Lung (tissue), 12 donors: ENCODE measurements around the gene GPR37L1. TPM values are rescaled to one million over a fixed set of nuclear protein-coding genes. Genes with fewer than 3 reads are reported as not detected.

Source experiments
- ATAC-seq: fragments of 200-7000 bp; cut with Tn5 transposase; one replicate; pipeline ENCODE4 v1.9.1; 2020; ENCODE audit warnings: moderate number of reproducible peaks; ENCODE audit not compliant: insufficient read depth, low FRiP score
- DNase-seq, 3 donors: peaks; one replicate each; pipeline ENCODE4 v3.0.0-alpha.2; 2013 to 2017
- H3K27ac ChIP-seq, 2 donors: one replicate each; pipeline ENCODE4 v1.5.1; 2013; ENCODE audit warnings: mild to moderate bottlenecking in 2 of 2, moderate library complexity in 2 of 2, control low read depth in 1 of 2, inconsistent platforms in 1 of 2, low read depth in 1 of 2, low read length in 1 of 2
- H3K27me3 ChIP-seq, 3 donors: one replicate each; pipeline ENCODE4 v1.5.1; 2013; ENCODE audit warnings: low read length in 2 of 3; ENCODE audit not compliant: control insufficient read depth in 3 of 3, insufficient read depth in 3 of 3
- H3K36me3 ChIP-seq, 4 donors: one replicate each; pipeline ENCODE4 v1.5.1; 2013; ENCODE audit warnings: low read length in 4 of 4, mild to moderate bottlenecking in 1 of 4, moderate library complexity in 1 of 4; ENCODE audit not compliant: control insufficient read depth in 4 of 4, insufficient read depth in 4 of 4
- H3K4me1 ChIP-seq, 5 donors: one replicate each; pipeline ENCODE4 v1.5.1; 2013; ENCODE audit warnings: low read length in 5 of 5, mild to moderate bottlenecking in 2 of 5, moderate library complexity in 1 of 5; ENCODE audit not compliant: control insufficient read depth in 5 of 5, insufficient read depth in 5 of 5
- H3K4me3 ChIP-seq: one replicate; pipeline ENCODE4 v1.5.1; 2013; ENCODE audit warnings: mild to moderate bottlenecking, control low read depth, moderate library complexity
- H3K9ac ChIP-seq, 2 donors: one replicate each; pipeline ENCODE4 v1.5.1; 2013; ENCODE audit warnings: low read length in 2 of 2, control low read depth in 1 of 2; ENCODE audit not compliant: insufficient read depth in 1 of 2
- H3K9me3 ChIP-seq, 4 donors: one replicate each; pipeline ENCODE4 v1.5.1; 2013; ENCODE audit warnings: low read length in 3 of 4, mild to moderate bottlenecking in 1 of 4, moderate library complexity in 1 of 4; ENCODE audit not compliant: control insufficient read depth in 4 of 4, insufficient read depth in 3 of 4
- WGBS, 2 donors: extraction: QIAGEN DNeasy Blood & Tissue Kit; methylation state at CpG; one replicate each; pipeline ENCODE4 v1.1.7; 2013; 5-methylcytosine and 5-hydroxymethylcytosine counted together
- polyA plus RNA-seq, 2 donors: library from polyadenylated mRNA; stranded (reverse); fragments of 200-250 nt; gene quantifications; one replicate each; pipeline ENCODE4 v1.2.1, GENCODE V29; 2013
- total RNA-seq, 2 donors: library from RNA; depleted of rRNA in 1 of 2; stranded (reverse); fragments of >200 nt in 1 of 2; gene quantifications; one replicate each; pipeline ENCODE4 v1.2.1, GENCODE V29; 2014 to 2021
- TF ChIP-seq, protein P1 (sequence below): IDR thresholded peaks from 2 replicates; pipeline ENCODE4 v1.5.1; 2012; ENCODE audit warnings: mild to moderate bottlenecking; ENCODE audit errors: control extremely low read depth, extremely low read depth
- donor health status: control.
- donor health status: control.
- donor health status: Bipolar disorder and iron deficiency.
- donor health status: healthy.
- donor health status: DM: yes; HTN: yes; CAD: no.

The GPR37L1 gene
- total and polyA plus RNA-seq, 4 donors, result 0.04 to 0.09 (median 0.05) TPM; not detected in 1

DNA sequence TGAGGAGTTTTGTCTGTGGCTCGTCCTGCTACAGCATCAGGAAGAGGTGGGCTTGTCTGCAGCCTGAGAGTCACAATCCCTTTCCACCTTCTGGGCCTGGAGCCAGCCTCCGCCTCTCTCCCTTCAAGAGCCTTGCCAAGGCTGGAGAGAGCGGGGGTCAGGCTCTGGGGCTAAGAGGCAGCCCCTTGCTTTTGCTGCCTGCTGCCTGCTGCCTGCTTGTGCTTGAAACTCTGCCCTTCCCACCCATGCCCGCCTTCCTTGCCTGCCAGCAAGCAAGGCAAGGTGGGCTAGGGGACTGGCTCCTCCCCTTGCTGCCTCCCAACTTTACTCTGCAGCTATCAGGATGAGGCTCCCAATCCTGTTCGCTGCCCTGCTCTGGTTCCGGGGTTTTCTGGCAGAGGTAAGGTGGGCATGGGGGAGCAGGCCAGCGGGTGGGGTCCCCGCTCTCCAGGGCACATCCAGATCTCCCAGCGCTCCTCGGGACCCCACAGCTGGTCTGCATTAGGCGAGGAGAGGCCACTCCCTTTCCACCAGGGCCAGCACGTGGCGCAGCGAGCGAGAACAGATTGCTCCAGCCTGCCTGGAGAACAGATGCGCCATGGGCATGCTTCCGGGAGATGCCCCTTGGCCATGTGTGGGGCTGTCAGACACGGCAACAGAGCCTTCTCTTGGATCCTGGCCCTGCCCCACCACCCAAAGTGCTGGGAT is 45.1 kb downstream of the GPR37L1 start:
- 60 to 71% methylated on average over 18 of the region's 18 CpGs for WGBS, 2 donors
- DNase-seq, result peak; percentile 57 to 80 (median 78)
- H3K4me1 ChIP-seq, result peaks cover 0 to 15% (median 3%) of the 10 kb centered on the region in 5 donors
- no peak overlapping the region for H3K9ac ChIP-seq
- H3K36me3 ChIP-seq, result no peaks in the 10 kb centered on the region
- H3K27me3 ChIP-seq, result no peaks in the 10 kb centered on the region
- H3K9me3 ChIP-seq, result no peaks in the 10 kb centered on the region
- TF ChIP-seq, protein P1, sequence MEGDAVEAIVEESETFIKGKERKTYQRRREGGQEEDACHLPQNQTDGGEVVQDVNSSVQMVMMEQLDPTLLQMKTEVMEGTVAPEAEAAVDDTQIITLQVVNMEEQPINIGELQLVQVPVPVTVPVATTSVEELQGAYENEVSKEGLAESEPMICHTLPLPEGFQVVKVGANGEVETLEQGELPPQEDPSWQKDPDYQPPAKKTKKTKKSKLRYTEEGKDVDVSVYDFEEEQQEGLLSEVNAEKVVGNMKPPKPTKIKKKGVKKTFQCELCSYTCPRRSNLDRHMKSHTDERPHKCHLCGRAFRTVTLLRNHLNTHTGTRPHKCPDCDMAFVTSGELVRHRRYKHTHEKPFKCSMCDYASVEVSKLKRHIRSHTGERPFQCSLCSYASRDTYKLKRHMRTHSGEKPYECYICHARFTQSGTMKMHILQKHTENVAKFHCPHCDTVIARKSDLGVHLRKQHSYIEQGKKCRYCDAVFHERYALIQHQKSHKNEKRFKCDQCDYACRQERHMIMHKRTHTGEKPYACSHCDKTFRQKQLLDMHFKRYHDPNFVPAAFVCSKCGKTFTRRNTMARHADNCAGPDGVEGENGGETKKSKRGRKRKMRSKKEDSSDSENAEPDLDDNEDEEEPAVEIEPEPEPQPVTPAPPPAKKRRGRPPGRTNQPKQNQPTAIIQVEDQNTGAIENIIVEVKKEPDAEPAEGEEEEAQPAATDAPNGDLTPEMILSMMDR, result no peak
- no peak for ATAC-seq
- no peak overlapping the region for H3K4me3 ChIP-seq
- H3K27ac ChIP-seq, result no peak overlapping the region

DNA sequence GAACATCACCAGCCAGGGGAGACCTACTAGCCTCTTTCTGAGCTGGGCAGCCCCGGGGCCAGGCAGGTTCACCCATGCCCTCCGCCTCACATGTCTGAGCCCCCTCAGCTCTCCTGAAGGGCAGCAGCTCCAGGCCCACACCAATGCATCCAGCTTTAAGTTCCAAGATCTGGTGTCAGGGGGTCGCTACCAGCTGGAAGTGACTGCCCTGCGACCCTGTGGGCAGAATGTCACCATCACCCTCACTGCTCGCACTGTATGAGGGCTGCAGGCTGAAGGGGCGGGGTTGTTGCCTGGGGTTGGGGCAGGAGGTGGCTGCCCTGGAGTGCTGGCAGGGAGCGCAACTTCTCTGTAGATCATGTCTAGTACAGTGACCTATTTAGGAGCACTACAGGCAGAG is 46.1 kb downstream of the GPR37L1 start:
- no peaks in the 10 kb centered on the region for H3K27me3 ChIP-seq
- H3K27ac ChIP-seq, result no peak overlapping the region
- ATAC-seq (no peak), DNase-seq (no peak)
- 95 to 97% methylated on average over 7 of the region's 7 CpGs for WGBS, 2 donors
- H3K4me3 ChIP-seq, result no peak overlapping the region
- H3K9me3 ChIP-seq, result no peaks in the 10 kb centered on the region
- TF ChIP-seq, protein P1, result no peak
- no peak overlapping the region for H3K9ac ChIP-seq
- no peaks in the 10 kb centered on the region for H3K36me3 ChIP-seq
- peaks cover 0 to 10% (median 3%) of the 10 kb centered on the region in 5 donors for H3K4me1 ChIP-seq

DNA sequence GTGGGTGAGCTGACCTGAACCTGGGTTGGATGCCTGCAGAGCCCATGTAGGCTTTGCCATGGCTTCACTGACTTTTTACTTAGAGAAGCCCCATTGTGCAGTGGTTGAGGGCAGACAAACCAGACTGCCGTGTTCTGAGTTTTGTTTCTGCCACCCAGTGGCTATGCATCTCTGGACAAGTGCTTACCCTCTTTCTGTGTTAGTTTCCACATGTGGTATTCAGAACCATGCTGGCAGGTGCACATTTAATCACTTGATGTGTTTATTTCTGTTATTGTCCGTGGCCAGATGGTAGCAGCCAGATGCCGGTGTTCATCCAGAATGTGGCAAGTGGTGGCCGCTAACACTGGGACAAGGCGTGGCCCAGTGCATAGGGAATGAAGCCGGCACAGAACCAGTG is 48.0 kb downstream of the GPR37L1 start:
- ATAC-seq, result no peak

More for the DNA sequence above, 48.0 kb downstream of the GPR37L1 start:
- no peak for DNase-seq
- TF ChIP-seq, protein P1, result no peak
- peaks cover 0 to 10% (median 3%) of the 10 kb centered on the region in 5 donors for H3K4me1 ChIP-seq
- no peak overlapping the region for H3K27ac ChIP-seq
- no peaks in the 10 kb centered on the region for H3K9me3 ChIP-seq
- H3K9ac ChIP-seq, result no peak overlapping the region
- WGBS, 2 donors, result 87 to 89% methylated on average over 6 of the region's 6 CpGs
- no peaks in the 10 kb centered on the region for H3K36me3 ChIP-seq
- H3K4me3 ChIP-seq, result no peak overlapping the region
- H3K27me3 ChIP-seq, result no peaks in the 10 kb centered on the region
